MM.1S (cell line): Measurements from ENCODE around the gene SMO.

Source experiments
- EZH2 ChIP-seq: fragments of 300-600 bp; sonication (generic); optimal IDR thresholded peaks from 2 replicates; pipeline ENCODE3; 2017; ENCODE audit warnings: low read depth, mild to moderate bottlenecking, antibody characterized with exemption, low read length, mixed read lengths
- TF ChIP-seq, protein P1 (sequence below): fragments of 300-600 bp; sonication (generic); IDR thresholded peaks from 2 replicates; pipeline ENCODE4 v1.5.1; 2016; ENCODE audit warnings: antibody characterized with exemption, low read length, mixed read lengths

GRCh38 chr7:129159539-129159938 is 28.9 kb upstream of the SMO start:
- TF ChIP-seq EZH2 = no peak
- TF ChIP-seq, protein P1, sequence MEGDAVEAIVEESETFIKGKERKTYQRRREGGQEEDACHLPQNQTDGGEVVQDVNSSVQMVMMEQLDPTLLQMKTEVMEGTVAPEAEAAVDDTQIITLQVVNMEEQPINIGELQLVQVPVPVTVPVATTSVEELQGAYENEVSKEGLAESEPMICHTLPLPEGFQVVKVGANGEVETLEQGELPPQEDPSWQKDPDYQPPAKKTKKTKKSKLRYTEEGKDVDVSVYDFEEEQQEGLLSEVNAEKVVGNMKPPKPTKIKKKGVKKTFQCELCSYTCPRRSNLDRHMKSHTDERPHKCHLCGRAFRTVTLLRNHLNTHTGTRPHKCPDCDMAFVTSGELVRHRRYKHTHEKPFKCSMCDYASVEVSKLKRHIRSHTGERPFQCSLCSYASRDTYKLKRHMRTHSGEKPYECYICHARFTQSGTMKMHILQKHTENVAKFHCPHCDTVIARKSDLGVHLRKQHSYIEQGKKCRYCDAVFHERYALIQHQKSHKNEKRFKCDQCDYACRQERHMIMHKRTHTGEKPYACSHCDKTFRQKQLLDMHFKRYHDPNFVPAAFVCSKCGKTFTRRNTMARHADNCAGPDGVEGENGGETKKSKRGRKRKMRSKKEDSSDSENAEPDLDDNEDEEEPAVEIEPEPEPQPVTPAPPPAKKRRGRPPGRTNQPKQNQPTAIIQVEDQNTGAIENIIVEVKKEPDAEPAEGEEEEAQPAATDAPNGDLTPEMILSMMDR = no peak
